ENCODE data around the gene C9orf85. TPM values are rescaled to one million over a fixed set of nuclear protein-coding genes. Genes with fewer than 3 reads are reported as not detected.

C9orf85 gene
- total and polyA plus RNA-seq, 2 experiments from 2014 or later, result 12.2 to 20.3 TPM

DNA sequence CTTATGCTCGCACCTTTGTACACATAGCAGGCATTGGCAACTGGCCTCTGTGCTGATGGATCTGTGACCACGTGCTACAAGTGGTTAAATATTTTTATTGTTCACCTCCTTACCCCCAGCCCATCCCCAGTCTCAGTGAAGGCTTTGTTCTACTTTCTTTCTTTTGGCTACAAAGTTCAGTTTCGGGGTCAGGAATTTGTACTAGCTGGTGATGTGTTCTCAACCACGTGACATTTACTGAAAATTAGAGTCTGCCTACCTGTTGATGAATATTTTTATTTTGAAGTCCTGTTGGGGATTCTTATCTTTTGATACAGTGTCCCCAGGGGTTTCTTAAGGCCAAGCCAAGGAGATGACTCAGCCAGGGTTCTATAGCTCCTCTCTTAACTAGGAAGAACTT, 101.2 kb downstream of the C9orf85 start:
- no peaks in the 10 kb centered on the region for H3K27me3 ChIP-seq
- TF ChIP-seq, protein P1, sequence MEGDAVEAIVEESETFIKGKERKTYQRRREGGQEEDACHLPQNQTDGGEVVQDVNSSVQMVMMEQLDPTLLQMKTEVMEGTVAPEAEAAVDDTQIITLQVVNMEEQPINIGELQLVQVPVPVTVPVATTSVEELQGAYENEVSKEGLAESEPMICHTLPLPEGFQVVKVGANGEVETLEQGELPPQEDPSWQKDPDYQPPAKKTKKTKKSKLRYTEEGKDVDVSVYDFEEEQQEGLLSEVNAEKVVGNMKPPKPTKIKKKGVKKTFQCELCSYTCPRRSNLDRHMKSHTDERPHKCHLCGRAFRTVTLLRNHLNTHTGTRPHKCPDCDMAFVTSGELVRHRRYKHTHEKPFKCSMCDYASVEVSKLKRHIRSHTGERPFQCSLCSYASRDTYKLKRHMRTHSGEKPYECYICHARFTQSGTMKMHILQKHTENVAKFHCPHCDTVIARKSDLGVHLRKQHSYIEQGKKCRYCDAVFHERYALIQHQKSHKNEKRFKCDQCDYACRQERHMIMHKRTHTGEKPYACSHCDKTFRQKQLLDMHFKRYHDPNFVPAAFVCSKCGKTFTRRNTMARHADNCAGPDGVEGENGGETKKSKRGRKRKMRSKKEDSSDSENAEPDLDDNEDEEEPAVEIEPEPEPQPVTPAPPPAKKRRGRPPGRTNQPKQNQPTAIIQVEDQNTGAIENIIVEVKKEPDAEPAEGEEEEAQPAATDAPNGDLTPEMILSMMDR (IDR thresholded peaks at IDR 0.05; ENCODE audit: poor library complexity), result no peak
- TF ChIP-seq EZH2 (IDR thresholded peaks at IDR 0.05; ENCODE audit: borderline replicate concordance), result no peak
- no peak for TF ChIP-seq EZH2phosphoT487 (IDR thresholded peaks at IDR 0.05; ENCODE audit: low read depth, severe bottlenecking, unreplicated experiment)
- DNase-seq (ENCODE audit: low spot score), result peak; percentile 25

DNA sequence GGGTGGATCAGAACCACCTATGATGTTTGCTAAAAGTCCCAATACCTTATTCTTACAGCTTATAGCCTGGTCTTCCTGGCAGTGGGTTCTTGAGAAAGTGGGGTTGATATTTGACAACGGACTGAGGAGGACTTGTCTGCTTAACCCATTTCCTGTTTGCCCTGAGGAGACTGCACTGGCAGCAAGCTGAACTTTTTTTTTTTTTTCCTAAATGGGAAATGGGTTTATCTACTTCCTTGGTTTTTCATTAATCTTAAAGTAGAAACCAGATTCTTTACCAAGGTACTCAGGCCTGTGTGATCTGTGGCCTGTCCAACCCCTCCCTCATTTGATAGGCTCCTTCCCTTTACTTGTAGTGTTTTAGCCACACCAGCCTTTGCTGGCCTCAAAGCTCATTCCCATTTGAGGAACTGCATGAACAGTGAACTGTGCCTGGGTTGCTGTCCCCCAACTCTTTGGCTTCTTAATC, 101.9 kb downstream of the C9orf85 start:
- no peak overlapping the region for H3K27ac ChIP-seq
- H3K4me2 ChIP-seq, result no peak overlapping the region
- H2AFZ ChIP-seq, result no peak overlapping the region
- H4K20me1 ChIP-seq (ENCODE audit: insufficient read depth, poor library complexity, severe bottlenecking), result no peaks in the 10 kb centered on the region
- WGBS (ENCODE audit: low lambda C conversion rate, missing lambda C conversion rate), result 38% methylated on average over 1 of the region's 1 CpG
- no peaks in the 10 kb centered on the region for H3K4me1 ChIP-seq (ENCODE audit: insufficient read depth)
- no peaks in the 10 kb centered on the region for H3K9me2 ChIP-seq (replicated peaks; ENCODE audit: insufficient read depth)
- no peaks in the 10 kb centered on the region for H3K79me2 ChIP-seq
- no peaks in the 10 kb centered on the region for H3K36me3 ChIP-seq (replicated peaks; ENCODE audit: insufficient read depth, low read depth)
- TF ChIP-seq, protein P1 (IDR thresholded peaks at IDR 0.05; ENCODE audit: poor library complexity), result no peak
- TF ChIP-seq EZH2 (IDR thresholded peaks at IDR 0.05; ENCODE audit: borderline replicate concordance), result no peak
- TF ChIP-seq EZH2phosphoT487 (IDR thresholded peaks at IDR 0.05; ENCODE audit: low read depth, severe bottlenecking, unreplicated experiment), result no peak
- no peaks in the 10 kb centered on the region for H3K9me3 ChIP-seq (ENCODE audit: low read depth)
- H3K27me3 ChIP-seq, result no peaks in the 10 kb centered on the region
- H3K4me3 ChIP-seq, result no peak overlapping the region
- DNase-seq (ENCODE audit: low spot score), result no peak

More for the DNA sequence above, 101.2 kb downstream of the C9orf85 start:
- Histone ChIP-seq H3K4me2 (no peak overlapping the region), H2AFZ (no peak overlapping the region), H3K79me2 (no peaks in the 10 kb centered on the region), H3K4me3 (no peak overlapping the region), H4K20me1 (ENCODE audit: insufficient read depth, poor library complexity, severe bottlenecking) (no peaks in the 10 kb centered on the region), H3K36me3 (replicated peaks; ENCODE audit: insufficient read depth, low read depth) (no peaks in the 10 kb centered on the region), H3K27ac (peak overlapping the region; percentile 58), H3K9me2 (replicated peaks; ENCODE audit: insufficient read depth) (no peaks in the 10 kb centered on the region), H3K9me3 (ENCODE audit: low read depth) (no peaks in the 10 kb centered on the region), H3K4me1 (ENCODE audit: insufficient read depth) (no peaks in the 10 kb centered on the region)
- WGBS (ENCODE audit: low lambda C conversion rate, missing lambda C conversion rate), result 69% methylated on average over 4 of the region's 4 CpGs

DNA sequence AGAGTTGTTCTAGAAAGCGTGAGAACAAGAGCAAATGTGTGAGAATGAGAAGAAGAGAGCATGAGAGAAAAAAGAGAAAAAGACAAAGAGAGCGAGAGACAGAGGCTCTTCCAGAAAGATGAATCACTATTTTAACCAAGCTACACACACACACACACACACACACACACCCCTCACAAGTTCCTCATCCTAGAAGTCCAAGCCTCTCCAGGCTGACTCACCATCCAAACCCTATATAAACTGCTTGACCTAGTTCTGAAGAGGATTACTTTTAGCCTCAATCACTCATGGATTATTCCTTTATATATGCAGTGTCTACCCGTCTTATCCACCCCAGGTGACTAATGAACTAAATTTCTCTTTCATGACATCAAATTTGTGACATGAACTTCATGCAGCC, 111.4 kb downstream of the C9orf85 start:
- Histone ChIP-seq H2AFZ (no peak overlapping the region), H3K9me3 (ENCODE audit: low read depth) (no peaks in the 10 kb centered on the region), H3K27ac (peak overlapping the region; percentile 60), H3K27me3 (no peaks in the 10 kb centered on the region), H3K9me2 (replicated peaks; ENCODE audit: insufficient read depth) (no peaks in the 10 kb centered on the region), H3K4me1 (ENCODE audit: insufficient read depth) (no peaks in the 10 kb centered on the region), H3K4me3 (no peak overlapping the region), H3K4me2 (no peak overlapping the region), H4K20me1 (ENCODE audit: insufficient read depth, poor library complexity, severe bottlenecking) (no peaks in the 10 kb centered on the region), H3K36me3 (replicated peaks; ENCODE audit: insufficient read depth, low read depth) (no peaks in the 10 kb centered on the region), H3K79me2 (no peaks in the 10 kb centered on the region)
- peak; percentile 57 for DNase-seq (ENCODE audit: low spot score)
- 83% methylated on average over 3 of the region's 3 CpGs for WGBS (ENCODE audit: low lambda C conversion rate, missing lambda C conversion rate)
- TF ChIP-seq EZH2phosphoT487 (IDR thresholded peaks at IDR 0.05; ENCODE audit: low read depth, severe bottlenecking, unreplicated experiment), result no peak
- TF ChIP-seq, protein P1 (IDR thresholded peaks at IDR 0.05; ENCODE audit: poor library complexity), result no peak
- TF ChIP-seq EZH2 (IDR thresholded peaks at IDR 0.05; ENCODE audit: borderline replicate concordance), result no peak

Small RNA genes within 50 kb of the gene (small RNA-seq; reads per million reads assigned to genes)
- not detected for gene HSPB1P1
- not detected for gene RF00019

Other genes starting within 250 kb of the C9orf85 start
- 94.2 and 100 TPM in 2 replicates for gene CEMIP2, start 143.1 kb upstream of the C9orf85 start, total RNA-seq
- 45.2 and 47.9 TPM in 2 replicates for gene CEMIP2, start 143.1 kb upstream of the C9orf85 start, polyA plus RNA-seq
- gene ABHD17B, start 446 bp upstream of the C9orf85 start, total RNA-seq, result 40.0 and 42.0 TPM in 2 replicates
- 22.9 and 26.9 TPM in 2 replicates for gene ABHD17B, start 446 bp upstream of the C9orf85 start, polyA plus RNA-seq
- gene C9orf57, start 149.0 kb downstream of the C9orf85 start, total RNA-seq, result 0.10 TPM in 1 of 2 replicates, not detected in the other
- not detected in 2 replicates for gene C9orf57, start 149.0 kb downstream of the C9orf85 start, polyA plus RNA-seq
- 23.6 and 28.5 TPM in 2 replicates for gene GDA, start 237.8 kb downstream of the C9orf85 start, total RNA-seq
- gene GDA, start 237.8 kb downstream of the C9orf85 start, polyA plus RNA-seq, result 9.3 and 14.4 TPM in 2 replicates